CD4-positive, alpha-beta T cell treated with Interleukin-17A for 1 hour (primary cell): Measurements from ENCODE around the gene PGM1.
A peak's percentile ranks its signal among the peaks of the same experiment; 100 is the strongest.

Source experiments
- DNase-seq: peaks from one replicate; pipeline ENCODE4 v3.0.0-alpha.2; 2020

The PGM1 gene

DNA sequence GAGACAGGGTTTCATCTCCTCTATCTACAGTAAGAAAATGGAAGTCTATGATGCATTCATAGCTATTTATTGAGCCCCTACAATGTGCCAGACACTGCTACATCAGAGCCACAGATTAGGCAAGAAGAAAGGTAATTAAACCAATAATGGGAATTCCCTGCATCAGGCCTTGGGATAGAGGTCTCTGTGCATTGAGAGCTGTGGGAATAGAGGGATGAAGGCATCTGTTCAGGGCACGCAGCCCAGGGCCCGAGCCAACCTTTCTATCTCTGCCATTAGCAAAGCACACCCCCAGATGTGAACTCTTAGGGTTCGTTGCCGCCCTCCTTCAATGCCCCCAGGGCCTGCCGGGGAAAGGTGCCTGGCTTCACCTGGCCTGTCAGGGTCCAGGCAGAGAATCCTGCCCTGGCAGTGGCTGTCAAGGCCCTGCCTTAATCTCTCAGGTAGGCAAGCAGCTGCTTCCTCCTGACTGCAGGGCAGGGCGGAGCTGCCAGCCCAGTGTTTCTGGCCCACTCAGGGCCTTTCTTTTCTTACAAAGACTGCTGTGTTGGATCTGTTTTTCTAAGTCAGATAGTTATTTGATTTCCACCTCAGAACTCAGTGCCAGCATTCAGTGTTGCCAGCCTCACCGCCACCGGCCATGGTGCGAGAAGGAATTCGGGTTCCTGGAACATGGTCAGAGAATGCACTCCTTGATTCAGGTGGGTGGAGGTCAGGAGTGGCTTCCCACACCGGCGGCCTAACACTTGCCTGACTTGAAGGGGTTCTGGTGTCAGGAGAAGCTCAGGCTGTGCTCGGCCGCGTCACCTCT lies 76.1 kb downstream of the PGM1 start:
- no peak for DNase-seq

DNA sequence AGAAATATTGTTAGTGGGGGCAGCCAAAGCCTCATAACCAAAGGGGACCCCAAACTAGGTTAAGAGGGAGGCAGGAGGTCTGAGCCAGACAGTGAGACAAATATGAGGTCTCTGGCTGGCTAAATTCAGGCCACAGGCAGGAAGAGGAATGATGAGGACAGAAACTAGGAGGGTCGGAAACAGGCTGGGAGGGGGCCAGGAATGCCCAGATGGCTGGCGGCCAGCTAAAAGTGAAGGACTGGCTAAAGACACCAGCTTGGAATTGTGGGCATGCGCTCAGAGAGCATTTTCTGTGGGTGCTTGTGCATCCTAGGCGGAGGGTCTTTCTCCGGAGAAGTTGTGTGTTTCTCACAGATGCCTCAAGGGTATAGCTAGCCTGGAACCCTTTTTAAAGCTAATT lies 77.0 kb downstream of the PGM1 start:
- DNase-seq, result no peak

DNA sequence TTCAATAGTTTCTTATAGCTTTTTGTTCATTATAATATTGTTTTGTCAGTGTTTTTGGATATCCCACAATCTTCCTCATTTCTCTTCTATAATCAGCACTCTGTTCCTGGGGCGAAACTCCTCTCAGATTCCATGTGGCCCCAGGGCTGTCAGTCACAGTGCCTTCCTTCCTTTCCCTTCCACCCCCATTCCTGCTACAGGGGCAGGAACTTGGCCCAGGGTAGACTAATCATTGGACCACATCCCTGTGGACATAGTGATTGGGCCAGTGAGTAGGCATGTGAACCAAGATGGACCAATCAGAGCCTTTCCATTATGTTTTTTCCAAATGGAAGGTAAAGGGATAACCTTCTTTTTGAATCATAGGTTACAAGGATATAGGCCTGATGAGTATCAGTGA lies 78.3 kb downstream of the PGM1 start:
- DNase-seq, result no peak

DNA sequence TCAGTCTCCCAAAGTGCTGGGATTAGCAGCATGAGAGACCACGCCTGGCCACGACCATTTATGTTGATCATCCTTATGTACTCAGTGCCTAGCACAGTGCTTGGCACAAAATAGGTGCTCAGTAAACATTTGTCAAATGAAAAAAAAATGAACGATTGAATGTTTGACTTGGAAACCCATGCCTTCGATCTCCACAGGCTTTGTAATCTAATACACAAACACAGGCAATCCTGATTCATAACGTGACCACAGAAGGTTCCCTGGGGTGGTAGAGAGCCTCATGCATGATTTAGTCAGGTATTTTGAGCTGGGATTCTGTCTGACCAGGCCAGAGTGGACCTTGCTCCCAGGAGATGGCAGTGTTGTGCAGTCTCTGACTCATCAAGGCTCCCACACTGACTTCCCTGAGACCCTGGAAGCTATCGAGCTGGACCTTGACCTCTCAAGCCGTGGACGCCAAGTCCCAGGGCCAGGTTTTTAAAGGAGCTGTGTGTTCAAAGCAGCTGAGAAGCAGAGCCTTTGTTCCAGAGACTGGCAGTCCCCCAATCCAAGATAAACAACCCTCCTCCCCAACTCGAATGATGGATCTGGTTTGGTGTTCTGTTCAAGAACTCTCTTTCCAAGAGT lies 81.1 kb downstream of the PGM1 start:
- DNase-seq, result no peak

DNA sequence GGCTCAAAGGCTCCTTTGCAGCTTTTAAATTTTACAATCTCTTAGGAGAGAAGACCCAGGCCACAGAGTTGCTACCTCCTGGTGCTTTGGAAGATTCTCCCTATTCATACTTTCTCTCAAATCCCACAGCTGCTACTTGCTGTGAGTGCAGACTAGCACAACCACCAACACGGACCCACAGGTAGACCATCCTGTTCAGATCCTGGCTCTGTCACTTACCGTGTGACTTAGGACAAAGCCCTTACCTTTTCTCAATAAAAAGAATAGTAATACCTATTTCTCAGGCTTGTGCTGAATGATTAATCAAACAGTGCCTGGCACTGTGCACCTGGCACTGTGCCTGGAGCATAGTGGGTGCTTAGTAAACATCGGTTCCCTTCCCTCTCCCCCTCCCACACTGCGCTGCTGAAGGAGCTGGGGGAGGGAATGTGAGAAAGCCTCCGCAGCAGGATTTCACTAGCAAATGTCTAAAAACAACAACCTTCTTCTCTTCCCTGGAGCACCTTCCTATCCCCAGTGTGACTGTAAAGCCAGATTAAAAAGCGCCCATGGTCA lies 81.7 kb downstream of the PGM1 start:
- DNase-seq, result no peak

DNA sequence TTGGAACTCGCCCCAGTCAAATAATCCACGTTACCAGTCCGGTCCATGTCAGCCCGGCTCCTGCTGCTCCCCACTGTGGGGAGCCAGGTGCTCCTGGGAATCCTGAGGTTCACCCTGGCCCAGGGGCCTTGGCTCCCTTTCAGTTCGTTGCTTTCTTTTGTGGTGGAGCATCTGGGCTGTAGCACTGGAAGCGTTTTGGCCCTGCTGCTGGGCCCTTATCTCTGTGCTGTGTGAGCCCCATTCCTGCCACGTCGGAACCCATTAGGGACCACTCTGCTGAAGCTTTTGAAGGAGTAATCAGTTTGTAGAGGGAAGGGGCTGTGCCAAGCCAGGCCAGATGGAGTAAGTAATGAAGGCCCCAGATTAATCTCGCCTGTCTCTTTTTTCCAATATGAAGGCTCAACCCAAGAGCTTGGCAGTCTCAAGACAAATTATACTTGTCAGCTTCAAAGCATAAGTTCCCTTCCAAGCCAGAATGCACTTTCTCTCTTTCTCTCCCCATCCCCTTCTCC lies 82.3 kb downstream of the PGM1 start:
- no peak for DNase-seq

DNA sequence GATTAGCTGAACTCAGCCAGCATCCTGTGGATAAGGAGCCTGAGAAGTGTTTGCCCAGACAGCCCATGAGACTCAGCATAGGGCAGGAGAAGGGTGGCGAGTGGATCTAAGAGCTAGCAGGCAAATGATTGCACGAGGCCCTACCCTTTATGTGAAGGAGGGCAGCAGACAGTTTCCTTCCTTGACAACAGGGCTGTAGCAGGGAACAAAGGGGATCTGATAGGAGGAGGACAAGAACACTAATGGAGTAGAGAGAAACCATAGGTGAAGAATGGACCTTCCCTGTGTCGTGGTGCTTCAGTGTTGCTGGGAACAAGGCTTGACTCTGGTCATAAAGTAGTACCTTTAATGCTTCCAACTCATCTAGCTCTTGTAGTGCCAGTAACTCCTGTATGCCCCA lies 84.3 kb downstream of the PGM1 start:
- DNase-seq, result no peak

DNA sequence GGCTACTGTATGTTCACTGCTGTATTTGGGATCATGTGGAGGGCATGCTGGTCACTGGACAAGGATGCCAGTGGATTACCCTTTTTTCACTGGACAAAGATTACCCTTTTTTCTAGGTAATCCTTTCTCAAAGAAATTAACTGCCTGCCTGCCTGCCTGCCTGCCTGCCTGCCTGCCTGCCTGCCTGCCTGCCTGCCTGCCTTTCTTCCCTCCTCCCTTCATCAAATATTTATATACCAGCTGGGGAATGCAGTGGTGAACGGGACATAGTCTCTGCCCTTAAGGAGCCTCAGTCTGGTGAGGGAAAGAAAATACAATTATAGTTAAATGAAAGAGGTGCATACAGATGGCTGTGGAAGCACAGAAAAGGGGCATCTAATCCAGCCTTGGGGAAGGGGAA lies 85.0 kb downstream of the PGM1 start:
- DNase-seq, result no peak

DNA sequence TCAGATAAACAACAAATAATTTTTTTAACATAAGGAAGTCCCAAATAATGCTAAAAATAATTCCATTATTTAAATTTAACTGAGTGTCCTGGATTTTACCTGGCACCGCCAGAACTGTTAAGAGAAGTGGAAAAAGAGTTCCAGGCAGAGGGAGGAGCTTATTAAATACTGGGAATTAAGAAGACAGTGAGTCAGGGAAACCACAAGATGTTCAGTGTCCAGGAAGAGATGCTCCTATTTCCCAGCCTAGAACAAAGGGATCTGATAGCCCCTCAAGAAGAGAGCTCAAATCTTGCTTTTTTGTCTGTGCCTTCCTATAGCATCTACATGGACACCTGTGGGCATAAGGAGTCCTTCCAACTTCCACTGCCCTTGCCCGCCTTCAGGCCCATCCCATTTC lies 85.9 kb downstream of the PGM1 start:
- DNase-seq, result no peak

DNA sequence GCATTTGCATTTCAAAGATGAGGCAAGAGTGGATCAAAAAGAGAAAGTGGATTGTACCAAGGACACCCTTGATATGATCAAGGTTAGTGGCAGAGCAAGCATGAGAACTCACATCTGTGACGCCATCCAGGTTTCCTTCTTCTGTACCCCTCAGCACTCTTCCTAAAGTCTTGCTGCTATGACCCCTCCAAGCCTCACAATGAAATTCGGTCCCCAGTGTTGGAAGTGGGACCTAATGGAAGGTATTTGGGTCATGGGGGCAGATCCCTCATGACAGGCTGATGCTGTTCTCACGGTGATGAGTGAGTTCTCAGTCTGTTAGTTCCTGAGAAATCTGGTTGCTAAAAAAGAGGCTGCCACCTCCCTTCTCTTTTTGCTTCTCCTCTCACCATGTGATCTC lies 86.4 kb downstream of the PGM1 start:
- DNase-seq, result no peak

DNA sequence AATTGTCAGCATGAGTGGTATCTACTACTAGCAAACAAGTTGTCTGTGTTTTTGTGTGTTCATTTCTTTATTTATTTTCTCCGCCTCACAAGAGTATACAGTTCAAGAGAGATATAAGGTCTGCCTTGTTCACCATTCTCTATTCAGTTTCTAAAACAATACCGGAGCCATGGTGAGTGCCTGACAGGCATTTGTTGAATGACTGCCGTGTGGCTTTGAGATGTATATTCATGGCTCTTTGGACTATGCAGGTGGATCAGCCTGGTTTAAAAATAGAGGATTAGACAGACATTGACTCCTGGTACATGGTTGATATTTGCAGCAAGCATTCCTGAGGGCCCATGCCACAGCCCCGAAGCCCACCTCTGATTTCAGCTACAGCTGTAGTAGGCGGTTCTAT lies 89.7 kb downstream of the PGM1 start:
- no peak for DNase-seq

DNA sequence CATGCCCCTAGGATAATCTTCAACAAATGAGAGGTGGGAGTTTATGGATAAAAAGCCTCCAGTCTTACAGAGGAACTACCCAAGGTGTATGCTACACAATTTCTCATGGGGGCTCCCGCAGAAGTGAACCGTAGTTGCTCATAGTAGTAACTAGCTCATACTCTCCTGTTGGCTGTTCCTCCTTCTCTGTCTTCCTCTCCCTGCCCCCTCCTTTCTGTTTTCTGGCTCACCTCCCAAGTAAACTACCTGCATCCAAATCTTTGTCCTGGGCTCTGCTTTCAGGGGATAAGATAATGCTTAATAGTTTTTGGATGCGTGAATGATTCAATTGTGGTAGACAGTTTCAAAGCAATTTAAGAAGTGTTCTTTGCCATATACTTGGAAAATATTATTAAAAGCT lies 90.5 kb downstream of the PGM1 start:
- no peak for DNase-seq

DNA sequence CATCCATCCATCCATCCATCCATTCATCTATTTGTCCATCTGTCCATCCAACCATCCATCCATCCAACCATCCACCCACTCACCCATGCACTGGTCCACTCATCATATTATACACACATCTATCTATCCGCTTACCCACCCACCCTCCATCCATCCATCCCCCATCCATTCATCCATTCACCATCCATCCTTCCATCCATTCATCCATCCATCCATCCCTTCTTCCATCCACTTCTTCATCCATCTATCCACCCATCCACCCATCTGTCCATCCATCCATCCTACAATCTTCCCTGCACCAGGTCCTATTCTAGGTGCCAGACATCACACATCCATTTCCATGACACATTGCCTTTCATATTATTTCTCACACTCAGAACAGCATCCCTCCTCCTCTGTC lies 93.5 kb downstream of the PGM1 start:
- no peak for DNase-seq

DNA sequence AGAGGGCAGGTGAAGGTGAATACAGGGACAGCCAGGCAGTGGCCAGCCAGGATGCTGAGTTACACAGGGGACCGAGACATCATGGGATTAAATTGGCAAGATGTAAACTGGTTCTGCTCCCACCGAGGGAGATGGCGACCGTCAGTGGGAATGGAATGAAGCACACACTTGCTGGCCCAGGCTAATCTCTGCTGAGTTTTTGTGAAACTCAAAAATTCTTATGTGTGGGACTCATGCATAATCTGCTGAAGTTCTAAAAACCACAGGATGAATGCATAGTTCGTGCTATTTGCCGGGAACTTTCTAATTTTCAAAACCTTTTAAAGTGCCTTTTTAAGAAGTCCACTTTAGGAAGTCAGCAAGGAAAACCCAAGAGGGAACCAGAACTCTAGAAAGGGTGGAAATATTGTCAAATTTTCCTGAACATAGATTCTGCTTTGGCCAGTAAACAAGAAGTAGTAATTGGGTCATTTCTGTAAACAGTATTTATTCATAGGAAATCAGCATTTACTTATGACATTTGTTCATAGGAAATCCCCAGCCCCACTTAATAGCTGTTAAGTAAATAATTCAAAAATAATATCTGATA lies 95.2 kb downstream of the PGM1 start:
- no peak for DNase-seq

DNA sequence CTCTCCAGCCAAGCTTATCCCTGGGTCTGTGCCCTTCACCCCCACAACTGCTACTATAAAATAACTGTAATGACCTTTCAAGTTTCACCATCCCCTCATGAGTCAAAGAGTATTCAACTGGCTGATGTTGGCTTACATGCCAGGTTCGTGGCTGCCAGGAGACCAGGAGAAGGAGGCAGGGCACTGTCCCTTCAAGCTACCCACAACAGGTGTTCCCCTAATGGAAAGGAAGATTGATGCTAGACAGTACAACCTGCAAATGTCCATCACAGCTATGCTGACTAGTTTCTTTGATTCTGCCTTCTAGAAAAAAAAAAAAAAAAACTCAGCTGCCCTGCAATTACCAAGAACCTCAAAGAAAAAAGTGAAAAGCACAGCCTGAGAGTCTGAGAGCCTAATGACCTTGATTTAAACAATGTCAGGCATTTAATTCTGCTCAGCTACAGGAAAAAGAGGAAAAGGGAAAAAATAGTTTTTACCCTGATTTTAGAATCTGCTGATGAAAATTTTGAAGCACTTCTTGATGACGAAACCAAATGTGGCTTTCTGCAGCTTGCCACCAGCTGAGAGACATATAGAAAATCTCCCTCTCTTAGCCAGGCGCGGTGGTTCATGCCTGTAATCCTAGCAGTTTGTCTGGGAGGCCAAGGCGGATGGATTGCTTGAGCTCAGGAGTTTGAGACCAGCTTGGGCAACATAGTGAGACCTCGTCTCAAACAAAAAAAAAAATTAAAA lies 97.9 kb downstream of the PGM1 start:
- no peak for DNase-seq

DNA sequence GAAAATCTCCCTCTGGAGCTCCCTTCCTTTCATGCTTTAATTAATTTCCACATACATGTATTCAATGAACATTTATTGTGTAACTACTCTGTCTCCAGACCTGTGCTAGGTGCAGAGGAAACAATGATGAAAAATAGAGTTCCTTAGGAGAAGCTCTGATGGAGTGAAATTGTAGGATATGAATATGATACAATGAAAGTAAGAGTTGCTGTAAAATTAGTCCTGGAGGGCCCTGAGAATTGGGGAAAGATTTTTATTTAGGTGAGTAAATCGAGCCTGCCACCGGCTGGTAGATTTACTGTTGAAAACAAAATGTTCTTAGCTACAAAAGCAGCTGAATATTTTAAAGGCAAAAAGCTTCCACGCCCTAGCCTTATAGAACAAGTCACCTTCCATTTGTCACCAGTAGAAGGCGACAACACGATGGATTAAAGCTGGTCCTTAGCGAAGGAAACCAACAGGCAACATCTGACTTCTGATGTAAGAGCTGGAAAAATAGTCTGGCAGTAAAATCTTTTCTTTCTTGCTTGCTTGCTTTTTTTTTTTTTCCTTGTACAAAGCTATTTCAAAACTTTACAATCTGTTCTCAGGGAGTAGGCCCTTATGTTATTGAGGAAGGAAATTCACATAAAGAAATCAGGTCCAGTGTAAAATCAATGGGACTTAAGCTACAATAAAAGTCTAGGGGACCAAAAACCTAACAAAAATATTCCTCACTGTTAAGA lies 98.7 kb downstream of the PGM1 start:
- DNase-seq, result peak; percentile 30

DNA sequence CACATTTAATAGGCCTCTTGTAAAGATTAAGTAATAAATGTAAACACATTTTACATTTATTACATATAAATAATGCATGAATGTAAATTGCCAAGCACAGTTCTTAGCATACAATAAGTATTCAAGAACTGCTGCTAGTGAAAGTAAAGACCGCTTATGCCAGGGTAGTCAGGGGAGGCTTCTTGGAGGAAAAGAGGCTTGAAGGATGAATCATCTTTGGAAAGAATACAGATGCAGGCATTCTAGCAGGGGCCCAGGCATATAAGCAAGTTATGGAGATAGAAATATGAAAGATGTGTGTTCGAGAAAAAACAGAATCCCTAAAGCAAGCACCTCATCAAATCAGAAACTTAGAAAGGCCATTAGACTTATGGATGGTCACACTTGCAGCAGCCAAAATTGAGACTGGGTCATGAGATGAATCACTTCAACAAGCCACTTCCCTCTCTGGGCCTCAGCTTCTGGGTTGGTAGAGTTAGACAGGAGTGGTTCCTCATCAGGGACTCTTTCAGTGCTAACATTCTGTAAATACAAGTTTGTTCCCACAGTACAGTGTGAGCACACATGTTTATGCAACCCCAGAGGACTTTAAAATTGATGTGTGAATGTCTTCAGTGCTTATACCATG lies 100.8 kb downstream of the PGM1 start:
- DNase-seq, result no peak

DNA sequence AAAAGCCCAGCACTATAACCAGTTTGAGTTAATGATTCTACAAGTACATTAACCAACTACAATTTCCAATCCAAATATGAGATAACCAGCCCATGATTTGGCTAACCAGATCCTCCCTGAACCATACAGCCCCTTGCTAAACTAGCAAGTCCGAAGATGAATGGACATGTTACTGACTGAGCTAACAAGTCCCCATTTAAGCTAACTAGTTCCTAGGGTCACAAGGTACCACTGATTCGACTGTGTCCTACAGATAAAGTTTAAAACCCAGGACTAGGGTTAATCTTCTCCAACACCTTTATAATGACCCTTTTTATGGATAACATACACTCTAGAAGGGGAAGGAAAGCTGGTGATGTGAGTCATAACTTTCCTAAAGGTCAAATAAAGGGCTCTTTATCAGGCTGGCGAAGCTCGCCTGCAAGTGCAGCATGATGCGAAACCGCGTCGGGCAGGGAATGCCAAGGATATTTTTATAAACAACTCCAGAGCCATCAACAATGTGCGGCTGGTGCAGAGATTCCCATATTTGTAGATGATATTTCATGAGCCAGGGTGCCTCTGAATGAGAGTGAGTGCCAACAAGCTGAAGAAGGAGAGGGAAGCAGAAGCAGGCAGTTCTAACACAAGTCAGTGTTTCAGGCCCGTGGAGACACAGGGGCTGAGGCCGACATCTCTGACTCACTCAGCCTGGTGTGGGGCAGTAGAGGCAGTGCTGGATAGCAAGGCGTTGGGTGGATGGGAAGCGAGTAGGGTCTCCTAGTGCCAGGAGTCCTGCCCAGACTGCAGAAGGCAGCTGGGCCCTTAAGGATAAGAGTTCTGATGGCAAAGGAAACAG lies 105.0 kb downstream of the PGM1 start:
- no peak for DNase-seq

DNA sequence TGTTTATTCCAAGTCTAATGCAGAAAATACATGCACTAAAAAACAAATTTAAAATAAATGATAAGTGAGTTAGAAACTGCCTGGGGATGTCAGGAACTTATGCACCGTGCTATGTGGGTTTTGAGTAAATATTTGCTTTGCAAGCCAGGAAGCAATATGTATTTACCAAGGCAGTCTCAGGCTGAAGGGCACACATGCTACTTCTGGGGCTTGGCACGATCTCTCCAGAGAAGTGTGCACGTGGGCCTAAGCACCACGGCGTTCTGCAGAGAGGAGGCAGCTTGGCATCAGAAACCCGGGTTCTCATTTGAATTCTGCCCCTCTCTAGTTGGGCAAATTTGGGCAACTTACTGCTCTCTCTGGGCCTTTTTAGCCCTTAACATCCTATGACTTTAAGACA lies 108.0 kb downstream of the PGM1 start:
- no peak for DNase-seq

DNA sequence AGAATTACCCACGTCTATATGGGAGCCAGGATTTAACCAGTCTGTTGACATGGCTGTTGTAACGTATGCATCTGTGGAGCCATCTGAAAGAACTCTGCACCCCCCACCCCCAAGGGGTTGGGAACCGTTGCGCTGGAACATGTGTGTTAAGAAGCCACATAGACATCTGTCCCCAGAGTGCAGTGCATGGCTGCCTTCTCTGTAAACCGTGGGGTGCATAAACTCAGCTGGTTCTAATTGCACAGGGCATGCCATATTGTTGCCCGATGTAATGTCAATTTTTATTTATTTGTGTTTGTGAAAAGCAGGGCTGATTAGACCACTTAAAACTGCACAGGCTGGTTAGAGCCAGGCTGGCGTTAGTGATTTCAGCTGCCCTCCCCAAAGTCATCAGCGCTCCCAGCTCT lies 110.5 kb downstream of the PGM1 start:
- DNase-seq, result no peak

DNA sequence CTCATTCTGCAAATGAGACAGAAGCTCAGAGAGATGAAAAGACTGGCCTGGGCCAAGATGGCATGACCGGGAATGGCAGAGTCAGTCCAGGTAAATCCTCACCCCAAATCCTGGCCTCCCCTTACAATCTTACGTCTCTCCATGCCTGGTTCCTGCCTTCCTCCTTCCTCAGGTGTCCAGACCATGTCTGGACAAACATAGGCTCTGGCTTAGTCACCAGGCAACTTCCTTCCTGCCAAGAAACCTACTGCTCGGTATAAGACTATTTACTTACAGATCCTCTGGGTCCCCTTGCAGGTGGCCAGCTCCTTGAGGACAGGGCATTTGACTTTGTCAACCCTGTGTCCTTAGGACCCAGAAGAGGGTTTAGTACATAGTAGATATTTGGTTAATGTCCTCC lies 111.2 kb downstream of the PGM1 start:
- no peak for DNase-seq
